DLD1 (cell line): ENCODE data around the gene BNC2.

Experiments used
- in situ Hi-C: cut with HindIII; loops from 2 replicates; pipeline ENCODE4 v1.10.0; 2017; ENCODE audit warnings: low sequenced_read_pairs

BNC2 gene

GRCh38 chr9:16642421-16643109, 227.9 kb downstream of the BNC2 start:
- in situ Hi-C loops, result no loop called here

DNA sequence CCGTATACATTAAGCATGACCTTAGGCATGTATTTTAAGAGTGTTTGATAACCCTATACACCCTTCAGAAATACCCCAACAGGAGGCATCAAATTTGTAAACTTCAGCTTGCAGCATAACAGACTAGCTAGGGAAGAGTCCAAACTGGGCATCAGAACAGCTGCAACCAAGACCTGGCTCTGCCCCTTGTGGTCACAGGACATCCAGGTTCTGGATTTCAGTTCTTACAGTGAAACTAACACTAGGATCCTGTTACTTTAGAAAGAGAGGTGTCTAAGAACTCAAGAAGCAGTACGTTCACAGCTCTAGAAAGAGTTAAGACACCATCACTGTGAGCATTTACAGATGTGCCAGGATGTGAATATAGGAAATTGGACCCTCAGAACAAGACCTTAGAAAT, 229.8 kb downstream of the BNC2 start:
- in situ Hi-C loops, result no loop called here

- in situ Hi-C loops, result no loop called here
Observed at GRCh38 chr9:16639644-16640043, 230.8 kb downstream of the BNC2 start.

DNA sequence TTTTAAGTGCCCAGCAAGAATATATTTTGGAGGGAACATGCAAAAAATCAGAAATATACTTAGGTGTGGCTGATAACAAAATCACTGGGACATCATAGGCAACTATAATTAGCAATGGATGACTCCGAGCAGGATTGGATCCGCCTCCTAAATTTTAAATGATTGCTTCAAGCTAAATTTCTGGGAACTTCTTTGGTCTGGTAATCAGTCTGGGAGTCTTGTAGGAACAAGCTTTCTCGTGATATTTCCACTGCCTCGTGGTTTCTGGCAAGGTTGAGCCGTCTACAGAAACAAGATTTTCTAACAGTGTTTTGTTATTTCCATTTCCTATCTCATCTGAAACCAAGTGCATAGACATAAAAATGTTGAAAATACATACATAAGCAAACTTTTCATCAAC, 232.6 kb downstream of the BNC2 start:
- in situ Hi-C loops, result no loop called here

DNA sequence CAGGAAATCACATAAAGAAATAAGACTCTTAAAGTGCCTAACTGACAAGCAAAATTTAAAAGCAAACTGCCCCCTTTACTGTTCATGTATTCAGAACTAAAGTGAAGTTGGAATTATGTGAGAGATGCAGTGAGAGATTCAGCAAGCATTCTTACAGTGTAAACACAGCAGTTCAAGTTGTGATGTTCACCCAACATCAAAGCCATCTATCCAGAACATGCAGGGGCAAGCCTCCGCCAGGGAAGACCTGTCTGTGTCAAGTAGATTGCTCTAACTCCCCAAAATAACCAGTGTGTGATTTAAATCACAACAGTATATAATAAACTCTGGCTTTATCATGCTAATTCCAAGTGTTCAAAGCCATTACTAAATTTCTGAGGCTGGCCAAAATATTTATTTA, 233.3 kb downstream of the BNC2 start:
- in situ Hi-C loops, result no loop called here

GRCh38 chr9:16633794-16634193, 236.7 kb downstream of the BNC2 start:
- in situ Hi-C loops, result no loop called here

- in situ Hi-C loops, result no loop called here
Observed at GRCh38 chr9:16628413-16628812, 242.1 kb downstream of the BNC2 start.

DNA sequence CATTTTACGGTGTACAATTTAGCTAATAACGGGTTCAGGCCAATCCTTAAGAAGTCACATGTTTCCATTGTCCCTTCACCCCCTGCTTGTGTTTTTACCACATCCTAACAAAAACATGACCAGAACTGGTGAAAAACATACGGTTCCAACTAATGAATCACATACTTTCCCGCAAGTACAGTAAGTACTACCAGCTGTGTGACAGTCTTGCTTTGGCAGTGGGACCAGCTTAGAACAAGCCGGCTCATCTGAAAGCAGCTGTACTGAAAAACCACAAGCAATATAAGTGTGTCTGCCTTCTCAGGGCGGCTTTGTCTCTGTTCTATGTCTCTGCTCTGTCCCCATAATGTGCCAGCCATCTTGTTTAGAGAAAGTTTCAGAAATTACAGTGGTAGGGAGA, 242.5 kb downstream of the BNC2 start:
- in situ Hi-C loops, result no loop called here

DNA sequence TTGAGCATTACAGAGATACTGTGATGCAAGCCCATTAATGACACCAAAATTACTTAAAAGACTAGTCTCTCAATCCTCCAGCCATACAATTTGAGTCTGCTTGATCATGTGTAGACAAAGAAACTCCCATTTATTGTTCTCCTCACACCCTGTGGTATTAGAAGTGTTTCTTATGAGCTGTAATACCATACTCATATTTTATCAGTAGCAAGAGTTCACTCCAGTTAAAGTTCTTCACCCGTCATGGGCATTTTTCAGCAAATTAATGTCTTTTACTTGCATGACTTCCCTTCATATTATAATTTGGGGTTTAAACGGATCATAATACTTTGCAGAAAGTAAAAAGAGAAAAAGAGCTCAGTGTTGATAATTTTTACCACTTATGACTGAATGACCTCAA, 242.9 kb downstream of the BNC2 start:
- in situ Hi-C loops, result no loop called here

DNA sequence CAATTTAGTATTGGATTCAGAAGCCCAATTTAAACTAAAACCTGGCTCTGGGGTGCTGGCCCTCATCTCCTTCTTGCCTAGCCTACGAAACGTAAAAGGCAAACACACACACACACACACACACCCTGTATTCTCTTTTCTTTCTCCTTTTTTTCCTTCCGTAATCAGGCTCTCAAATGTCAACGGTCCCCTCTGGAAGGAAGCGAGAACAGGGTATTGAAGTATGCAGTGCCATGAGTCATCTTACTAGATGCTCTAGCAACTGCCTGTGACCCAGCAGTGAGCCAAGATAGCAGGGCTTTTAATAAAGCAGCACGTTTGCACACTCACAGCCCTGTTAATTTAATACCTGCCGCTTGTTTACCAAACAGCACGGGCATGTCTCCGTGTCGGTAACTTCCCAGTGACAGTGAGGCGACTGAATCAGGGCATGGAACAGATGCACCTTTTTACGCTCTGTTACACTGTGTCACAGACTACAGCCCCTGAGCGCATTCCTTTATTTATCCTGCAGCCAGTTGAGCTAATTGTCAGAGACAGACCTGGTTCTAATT, 243.8 kb downstream of the BNC2 start:
- in situ Hi-C loops, result no loop called here

GRCh38 chr9:16625811-16626210, 244.7 kb downstream of the BNC2 start:
- in situ Hi-C loops, result no loop called here

DNA sequence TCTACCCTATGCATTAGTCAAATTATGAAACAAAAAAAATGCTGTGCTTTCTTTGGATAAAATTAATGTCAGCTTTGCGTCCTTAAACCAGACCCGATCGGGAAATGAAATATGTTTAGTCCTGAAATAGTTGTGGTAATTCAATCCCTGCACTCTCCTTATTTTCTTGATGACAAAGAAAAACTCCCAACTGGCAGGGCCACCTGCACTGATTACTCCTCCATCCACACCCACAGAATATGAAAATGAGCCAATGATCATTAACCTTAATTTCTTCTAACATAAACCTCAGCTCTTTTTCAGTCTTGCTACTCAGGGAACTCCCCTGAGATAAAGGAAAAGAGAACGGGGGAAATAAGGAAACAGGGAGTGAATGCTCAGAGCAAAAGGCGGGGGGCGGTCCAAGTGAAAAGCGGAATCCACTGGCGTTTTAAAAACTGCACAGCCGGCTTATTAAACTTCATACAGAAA, 245.3 kb downstream of the BNC2 start:
- in situ Hi-C loops, result no loop called here

- in situ Hi-C loops, result no loop called here
Observed at GRCh38 chr9:16624744-16625117, 245.7 kb downstream of the BNC2 start.

DNA sequence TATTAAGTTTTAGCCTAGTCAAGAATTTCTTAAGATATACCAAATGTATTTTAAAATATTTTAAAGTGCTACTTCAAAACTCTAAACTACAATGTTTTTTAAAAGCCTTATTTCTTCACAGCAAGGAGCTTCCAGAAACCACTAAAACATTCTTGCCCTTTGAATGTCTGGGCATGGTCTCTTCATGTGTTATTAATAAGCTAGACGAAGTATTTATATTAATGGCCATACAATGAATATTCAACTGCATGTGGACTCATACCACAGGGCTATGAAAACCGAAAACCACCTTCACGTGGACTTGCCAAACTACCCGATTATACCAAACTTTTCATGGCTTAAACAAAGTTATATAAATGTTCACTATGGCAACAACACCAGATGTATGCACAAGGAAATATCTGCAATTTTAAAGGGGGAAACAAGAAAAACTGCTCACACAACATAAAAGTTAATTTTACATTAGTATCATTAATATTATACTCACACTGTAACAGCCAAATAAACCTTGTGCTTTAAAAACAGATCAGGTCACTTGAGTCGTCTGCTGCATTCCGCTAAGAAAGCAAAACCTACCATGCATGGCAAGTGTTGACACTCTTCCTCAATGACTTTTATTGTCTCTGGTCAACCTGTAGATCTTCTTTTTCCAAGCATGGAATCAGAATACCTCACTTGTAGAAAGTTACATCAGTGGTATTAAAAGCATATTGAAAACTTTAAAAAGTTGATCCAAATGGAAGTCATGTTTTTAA, 246.3 kb downstream of the BNC2 start:
- in situ Hi-C loops, result no loop called here

- in situ Hi-C loops, result no loop called here
Observed at GRCh38 chr9:16622541-16622940, 247.9 kb downstream of the BNC2 start.

GRCh38 chr9:16619914-16620520, 250.5 kb downstream of the BNC2 start:
- in situ Hi-C loops, result no loop called here

- in situ Hi-C loops, result no loop called here
Observed at GRCh38 chr9:16619402-16619801, 251.1 kb downstream of the BNC2 start.

DNA sequence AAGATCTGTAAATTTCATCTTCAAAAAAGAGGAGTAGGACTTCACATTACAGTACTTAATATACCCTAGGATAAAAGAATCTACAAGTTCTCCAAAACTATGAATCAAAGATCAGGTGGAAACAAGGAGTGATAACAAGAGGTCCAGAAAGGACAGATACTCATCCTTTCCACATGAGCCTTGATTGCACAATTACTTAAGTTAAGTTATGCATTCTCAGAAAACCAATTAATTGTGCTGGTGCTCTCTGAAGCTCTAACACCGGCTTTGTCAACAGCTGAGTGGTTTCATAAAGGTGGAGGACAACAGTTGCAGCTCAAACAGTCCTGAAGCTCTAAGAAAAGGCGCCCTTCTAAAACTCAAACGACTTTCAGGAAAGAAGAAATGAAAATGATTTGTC, 251.9 kb downstream of the BNC2 start:
- in situ Hi-C loops, result no loop called here

- in situ Hi-C loops, result no loop called here
Observed at GRCh38 chr9:16616686-16617085, 253.8 kb downstream of the BNC2 start.

DNA sequence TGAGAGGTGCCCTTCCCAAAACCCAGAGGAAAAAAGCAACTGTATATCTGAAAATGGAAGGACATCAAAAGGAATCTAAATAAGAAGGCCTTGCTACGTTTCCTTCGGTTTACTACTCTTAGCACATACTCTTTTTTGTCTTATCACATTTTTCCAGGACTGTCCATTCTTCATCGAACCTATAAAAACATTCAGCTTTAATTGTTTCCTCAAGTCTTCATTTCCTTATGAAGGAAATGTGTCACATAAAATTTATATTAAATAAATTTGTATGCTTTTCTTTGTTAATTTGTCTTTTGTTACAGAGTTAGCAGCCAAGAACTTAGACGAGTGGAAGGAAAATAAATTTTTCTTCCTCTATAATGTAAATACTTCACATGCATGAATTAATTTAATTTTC, 255.0 kb downstream of the BNC2 start:
- in situ Hi-C loops, result no loop called here

DNA sequence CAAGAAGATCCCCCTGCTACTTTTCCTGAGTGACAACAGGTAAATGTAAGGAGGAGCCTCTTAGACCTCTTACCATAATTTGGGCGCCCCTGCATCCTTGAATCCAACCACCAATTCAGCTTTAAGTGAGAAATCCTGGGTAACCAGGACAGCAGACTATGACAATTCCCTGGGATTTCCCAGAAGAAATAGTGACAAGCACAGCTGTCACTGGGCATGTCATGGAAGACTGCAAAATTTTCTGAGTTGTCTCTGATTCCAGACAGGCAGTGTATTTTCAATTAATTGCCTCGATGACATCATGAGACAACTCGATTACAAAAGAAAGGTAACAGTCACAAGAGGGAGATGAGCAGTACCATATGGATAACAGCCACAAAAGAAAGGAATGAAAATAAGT, 256.9 kb downstream of the BNC2 start:
- in situ Hi-C loops, result no loop called here

DNA sequence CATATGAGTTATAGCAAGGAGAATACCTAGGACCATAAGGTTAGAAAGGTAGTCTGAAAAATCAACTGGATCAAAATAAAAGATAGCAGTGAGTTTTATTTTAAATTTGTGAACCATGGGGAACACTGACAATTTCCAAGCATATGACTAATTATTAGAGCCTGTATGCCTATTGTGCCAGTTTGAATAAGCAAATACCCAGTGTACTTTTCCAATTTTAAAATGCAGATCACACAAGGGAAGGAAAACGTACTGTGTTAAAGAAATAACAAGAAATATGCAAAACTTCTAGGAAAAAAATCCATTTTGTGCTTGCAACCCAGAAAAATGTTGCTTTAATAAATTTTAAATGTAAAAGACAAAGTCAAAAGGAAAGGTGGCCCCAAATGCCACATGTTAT, 257.4 kb downstream of the BNC2 start:
- in situ Hi-C loops, result no loop called here
